OCI-LY1 (cell line): ENCODE data around the gene HBE1.

Experiments used
- EZH2 ChIP-seq: fragments of 200-600 bp; sonication (generic), shearing (Covaris generic); IDR thresholded peaks from 2 replicates; pipeline ENCODE4 v1.8.0; 2017; ENCODE audit warnings: borderline replicate concordance, mixed run types, mild to moderate bottlenecking, antibody characterized with exemption, low read length, moderate library complexity, mixed read lengths
- TF ChIP-seq, protein P1 (sequence below): fragments of 200-600 bp; sonication (generic), shearing (Covaris generic); IDR thresholded peaks from 2 replicates; pipeline ENCODE4 v1.5.1; 2017; ENCODE audit warnings: mild to moderate bottlenecking, antibody characterized with exemption, low read length, moderate library complexity, mixed read lengths

GRCh38 chr11:5242208-5242607, 27.5 kb downstream of the HBE1 start:
- TF ChIP-seq, protein P1, sequence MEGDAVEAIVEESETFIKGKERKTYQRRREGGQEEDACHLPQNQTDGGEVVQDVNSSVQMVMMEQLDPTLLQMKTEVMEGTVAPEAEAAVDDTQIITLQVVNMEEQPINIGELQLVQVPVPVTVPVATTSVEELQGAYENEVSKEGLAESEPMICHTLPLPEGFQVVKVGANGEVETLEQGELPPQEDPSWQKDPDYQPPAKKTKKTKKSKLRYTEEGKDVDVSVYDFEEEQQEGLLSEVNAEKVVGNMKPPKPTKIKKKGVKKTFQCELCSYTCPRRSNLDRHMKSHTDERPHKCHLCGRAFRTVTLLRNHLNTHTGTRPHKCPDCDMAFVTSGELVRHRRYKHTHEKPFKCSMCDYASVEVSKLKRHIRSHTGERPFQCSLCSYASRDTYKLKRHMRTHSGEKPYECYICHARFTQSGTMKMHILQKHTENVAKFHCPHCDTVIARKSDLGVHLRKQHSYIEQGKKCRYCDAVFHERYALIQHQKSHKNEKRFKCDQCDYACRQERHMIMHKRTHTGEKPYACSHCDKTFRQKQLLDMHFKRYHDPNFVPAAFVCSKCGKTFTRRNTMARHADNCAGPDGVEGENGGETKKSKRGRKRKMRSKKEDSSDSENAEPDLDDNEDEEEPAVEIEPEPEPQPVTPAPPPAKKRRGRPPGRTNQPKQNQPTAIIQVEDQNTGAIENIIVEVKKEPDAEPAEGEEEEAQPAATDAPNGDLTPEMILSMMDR, result no peak
- TF ChIP-seq EZH2, result no peak
